K562 (cell line): ENCODE data around the gene NDST1. TPM values are rescaled to one million over a fixed set of nuclear protein-coding genes. Genes with fewer than 3 reads are reported as not detected.

Experiments used
- BDP1 ChIP-seq: IDR thresholded peaks from 3 replicates; pipeline ENCODE4 v1.6.1; 2011; ENCODE audit not compliant: insufficient read length, insufficient read depth
- CCNT2 ChIP-seq: IDR thresholded peaks from 2 replicates; pipeline ENCODE4 v1.6.1; 2011; ENCODE audit warnings: borderline replicate concordance, low read depth, mild to moderate bottlenecking, moderate library complexity, mixed read lengths, low read length; ENCODE audit not compliant: insufficient read length; ENCODE audit errors: extremely low read depth
- EHMT2 ChIP-seq: fragments of 450-650 bp; IDR thresholded peaks from 2 replicates; pipeline ENCODE4 v1.6.1; 2018; ENCODE audit warnings: antibody characterized with exemption
- HDAC3 ChIP-seq: fragments of 450-650 bp; IDR thresholded peaks from 2 replicates; pipeline ENCODE4 v1.6.1; 2018; ENCODE audit warnings: borderline replicate concordance, mild to moderate bottlenecking, moderate library complexity; ENCODE audit not compliant: partially characterized antibody
- HNRNPL ChIP-seq: fragments of 200-400 bp; formaldehyde crosslinking; IDR thresholded peaks from 2 replicates; pipeline ENCODE4 v1.6.1; 2017; ENCODE audit warnings: low read depth, mild to moderate bottlenecking, low read length
- MTA3 ChIP-seq: fragments of 450-650 bp; formaldehyde crosslinking; IDR thresholded peaks from 2 replicates; pipeline ENCODE4 v1.6.1; 2017; ENCODE audit warnings: mild to moderate bottlenecking, borderline replicate concordance
- MYNN ChIP-seq, 2 experiments: sonication (generic); formaldehyde crosslinking in 1 of 2; IDR thresholded peaks; 2 replicates each; pipeline versions ENCODE4 v1.5.0 to v1.6.1; 2016 to 2020; ENCODE audit warnings: antibody characterized with exemption in 1 of 2, missing genetic modification reagents in 1 of 2
- NCOR1 ChIP-seq: fragments of 450-650 bp; IDR thresholded peaks from 2 replicates; pipeline ENCODE4 v1.6.1; 2016; ENCODE audit warnings: mild to moderate bottlenecking, moderate library complexity
- RB1 ChIP-seq: fragments of 450-650 bp; IDR thresholded peaks from 2 replicates; pipeline ENCODE4 v1.6.1; 2017; ENCODE audit warnings: low read depth, mild to moderate bottlenecking
- RBBP5 ChIP-seq: fragments of 200-600 bp; sonication (generic); IDR thresholded peaks from 2 replicates; pipeline ENCODE4 v1.6.1; 2012; ENCODE audit warnings: borderline replicate concordance, mild to moderate bottlenecking, low read length, control low read depth, inconsistent platforms; ENCODE audit not compliant: insufficient read depth, poor library complexity, severe bottlenecking
- RUNX1 ChIP-seq: sonication (generic); IDR thresholded peaks from 2 replicates; pipeline ENCODE4 v1.6.1; 2016; ENCODE audit warnings: antibody characterized with exemption, low read depth
- SMARCE1 ChIP-seq: fragments of 450-650 bp; IDR thresholded peaks from 2 replicates; pipeline ENCODE4 v1.7.1; 2016; ENCODE audit warnings: mild to moderate bottlenecking
- TBL1XR1 ChIP-seq, 2 experiments: IDR thresholded peaks; 2 replicates each; pipeline ENCODE4 v1.6.1; 2012; ENCODE audit warnings: improper control_type of control experiment in 2 of 2, low read length in 2 of 2, mild to moderate bottlenecking in 1 of 2
- TOE1 ChIP-seq, 2 experiments: fragments of 450-650 bp in 1 of 2; sonication (generic) in 1 of 2; formaldehyde crosslinking in 1 of 2; IDR thresholded peaks; 2 replicates each; pipeline versions ENCODE4 v1.7.1 to v1.8.0; 2016 to 2022; ENCODE audit warnings: borderline replicate concordance in 2 of 2, mild to moderate bottlenecking in 2 of 2, antibody characterized with exemption in 1 of 2, inconsistent platforms in 1 of 2, low read depth in 1 of 2, missing genetic modification reagents in 1 of 2, moderate library complexity in 1 of 2
- ZKSCAN8 ChIP-seq: fragments of 200-800 bp; sonication (Bioruptor generic); IDR thresholded peaks from 2 replicates; pipeline ENCODE4 v1.6.1; 2016; ENCODE audit warnings: missing genetic modification characterization, missing compliant biosample characterization
- ZNF175 ChIP-seq: fragments of 200-800 bp; sonication (Bioruptor generic); IDR thresholded peaks from 2 replicates; pipeline ENCODE4 v1.6.1; 2016; ENCODE audit warnings: low read depth, mild to moderate bottlenecking, missing genetic modification characterization, missing compliant biosample characterization
- ZNF764 ChIP-seq: fragments of 250-450 bp; sonication (Bioruptor Pico); IDR thresholded peaks from 2 replicates; pipeline ENCODE4 v1.4.0; 2020; ENCODE audit warnings: low read depth, mild to moderate bottlenecking, moderate library complexity
- polyA plus RNA-seq, 8 experiments: library from polyadenylated mRNA; depleted of rRNA in 4 of 8; stranded (reverse) in 5 of 8; unstranded in 3 of 8; fragments of >200 nt; fragmentation: Nextera tagmentation in 2 of 8; fragmentation: Illumina TruSeq in 1 of 8; extraction: Ambion mirVana in 2 of 8; extraction: Trizol in 1 of 8; gene quantifications; 2 replicates each; pipeline versions ENCODE4 v1.2.1 to v1.2.3, GENCODE V29; 2011 to 2014; ENCODE audit warnings: inconsistent platforms in 1 of 8, missing spikeins in 1 of 8
- total RNA-seq, 7 experiments: library from RNA; depleted of rRNA in 6 of 7; stranded (reverse); fragments of >200 nt in 6 of 7; fragmentation: Illumina TruSeq in 2 of 7; extraction: Trizol in 2 of 7; gene quantifications; 2 replicates each; pipeline versions ENCODE4 v1.2.1 to v1.2.3, GENCODE V29; 2011 to 2021; ENCODE audit warnings: low replicate concordance in 1 of 7
- TF ChIP-seq, protein P1 (sequence below), 2 experiments: fragments of 150-350 bp in 1 of 2; IDR thresholded peaks; 2 replicates each; pipeline ENCODE4 v1.6.1; 2012 to 2016; ENCODE audit warnings: low read depth in 2 of 2, low read length in 2 of 2, mild to moderate bottlenecking in 1 of 2, moderate library complexity in 1 of 2
- TF ChIP-seq, protein P2 (sequence below): sonication (generic); formaldehyde crosslinking; IDR thresholded peaks from 2 replicates; pipeline ENCODE4 v1.9.0; 2022; ENCODE audit warnings: mild to moderate bottlenecking, missing genetic modification reagents
- TF ChIP-seq, protein P3 (sequence below), 2 experiments: IDR thresholded peaks in 1 of 2; conservative IDR thresholded peaks in 1 of 2; 2 replicates each; pipeline ENCODE4 v1.6.1; 2016; ENCODE audit warnings: low read depth in 2 of 2, mild to moderate bottlenecking in 1 of 2, missing compliant biosample characterization in 1 of 2, missing genetic modification characterization in 1 of 2, moderate library complexity in 1 of 2

NDST1 gene
- total and polyA plus RNA-seq, 9 of the 15 experiments (the other 6 are each of a cell fraction or from before 2014, with no cell fraction given): 0.38 to 47.9 (median 9.9) TPM

DNA sequence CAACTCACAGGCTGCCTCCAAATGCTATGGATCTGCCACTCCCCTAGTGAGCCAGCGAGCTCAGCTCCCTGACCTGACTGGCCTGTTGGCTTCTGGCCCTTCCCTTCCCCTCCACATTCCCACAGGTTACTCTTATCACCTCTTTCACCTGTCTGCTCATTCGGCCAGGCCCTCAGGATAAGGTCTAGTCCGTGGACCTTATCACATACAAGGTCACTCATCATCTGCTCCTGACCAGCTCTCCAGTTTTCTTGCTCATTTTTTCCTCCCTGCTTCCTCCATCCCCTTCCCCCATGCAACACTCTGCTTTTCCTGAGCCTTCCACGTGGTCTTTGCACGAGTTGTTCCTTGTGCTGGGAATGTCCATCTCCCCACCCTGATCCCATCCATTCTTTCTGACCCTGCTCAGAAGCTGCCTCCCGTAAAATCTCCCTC is 25.9 kb upstream of the NDST1 start (continued):
- TF ChIP-seq HNRNPL: no peak
- TF ChIP-seq CCNT2: peak; percentile 42
- TF ChIP-seq EHMT2: 0 out of 2 replicates have a peak, but pooled peaks have one; percentile 37
- 0 out of 2 replicates have a peak, but pooled peaks have one; percentile 47 for TF ChIP-seq MTA3
- TF ChIP-seq, protein P1, sequence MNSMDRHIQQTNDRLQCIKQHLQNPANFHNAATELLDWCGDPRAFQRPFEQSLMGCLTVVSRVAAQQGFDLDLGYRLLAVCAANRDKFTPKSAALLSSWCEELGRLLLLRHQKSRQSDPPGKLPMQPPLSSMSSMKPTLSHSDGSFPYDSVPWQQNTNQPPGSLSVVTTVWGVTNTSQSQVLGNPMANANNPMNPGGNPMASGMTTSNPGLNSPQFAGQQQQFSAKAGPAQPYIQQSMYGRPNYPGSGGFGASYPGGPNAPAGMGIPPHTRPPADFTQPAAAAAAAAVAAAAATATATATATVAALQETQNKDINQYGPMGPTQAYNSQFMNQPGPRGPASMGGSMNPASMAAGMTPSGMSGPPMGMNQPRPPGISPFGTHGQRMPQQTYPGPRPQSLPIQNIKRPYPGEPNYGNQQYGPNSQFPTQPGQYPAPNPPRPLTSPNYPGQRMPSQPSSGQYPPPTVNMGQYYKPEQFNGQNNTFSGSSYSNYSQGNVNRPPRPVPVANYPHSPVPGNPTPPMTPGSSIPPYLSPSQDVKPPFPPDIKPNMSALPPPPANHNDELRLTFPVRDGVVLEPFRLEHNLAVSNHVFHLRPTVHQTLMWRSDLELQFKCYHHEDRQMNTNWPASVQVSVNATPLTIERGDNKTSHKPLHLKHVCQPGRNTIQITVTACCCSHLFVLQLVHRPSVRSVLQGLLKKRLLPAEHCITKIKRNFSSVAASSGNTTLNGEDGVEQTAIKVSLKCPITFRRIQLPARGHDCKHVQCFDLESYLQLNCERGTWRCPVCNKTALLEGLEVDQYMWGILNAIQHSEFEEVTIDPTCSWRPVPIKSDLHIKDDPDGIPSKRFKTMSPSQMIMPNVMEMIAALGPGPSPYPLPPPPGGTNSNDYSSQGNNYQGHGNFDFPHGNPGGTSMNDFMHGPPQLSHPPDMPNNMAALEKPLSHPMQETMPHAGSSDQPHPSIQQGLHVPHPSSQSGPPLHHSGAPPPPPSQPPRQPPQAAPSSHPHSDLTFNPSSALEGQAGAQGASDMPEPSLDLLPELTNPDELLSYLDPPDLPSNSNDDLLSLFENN (IDR thresholded peaks at IDR 0.05; ENCODE audit: low read depth in 2 of 2, low read length in 2 of 2): peak in 1 of 2 experiments; percentile 64; a peak in 1 of 4 replicates
- TF ChIP-seq, protein P2, sequence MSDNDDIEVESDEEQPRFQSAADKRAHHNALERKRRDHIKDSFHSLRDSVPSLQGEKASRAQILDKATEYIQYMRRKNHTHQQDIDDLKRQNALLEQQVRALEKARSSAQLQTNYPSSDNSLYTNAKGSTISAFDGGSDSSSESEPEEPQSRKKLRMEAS (CRISPR knock-in tag): peak; percentile 50; the same call in 1 of the 2 replicates
- TF ChIP-seq NCOR1: peak; percentile 95
- peak; percentile 70 for TF ChIP-seq TOE1 (IDR thresholded peaks at IDR 0.05; ENCODE audit: borderline replicate concordance)
- TF ChIP-seq TOE1 (CRISPR knock-in tag; IDR thresholded peaks at IDR 0.05; ENCODE audit: borderline replicate concordance, low read depth): no peak
- peak; percentile 19 for TF ChIP-seq RBBP5
- TF ChIP-seq RB1: no peak
- TF ChIP-seq BDP1: no peak
- TF ChIP-seq RUNX1: 0 out of 2 replicates have a peak, but pooled peaks have one; percentile 48
- TF ChIP-seq ZNF764 (CRISPR knock-in tag): no peak
- TF ChIP-seq SMARCE1: peak; percentile 97
- TF ChIP-seq, protein P3, sequence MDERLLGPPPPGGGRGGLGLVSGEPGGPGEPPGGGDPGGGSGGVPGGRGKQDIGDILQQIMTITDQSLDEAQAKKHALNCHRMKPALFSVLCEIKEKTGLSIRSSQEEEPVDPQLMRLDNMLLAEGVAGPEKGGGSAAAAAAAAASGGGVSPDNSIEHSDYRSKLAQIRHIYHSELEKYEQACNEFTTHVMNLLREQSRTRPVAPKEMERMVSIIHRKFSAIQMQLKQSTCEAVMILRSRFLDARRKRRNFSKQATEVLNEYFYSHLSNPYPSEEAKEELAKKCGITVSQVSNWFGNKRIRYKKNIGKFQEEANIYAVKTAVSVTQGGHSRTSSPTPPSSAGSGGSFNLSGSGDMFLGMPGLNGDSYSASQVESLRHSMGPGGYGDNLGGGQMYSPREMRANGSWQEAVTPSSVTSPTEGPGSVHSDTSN (CRISPR knock-in tag; IDR thresholded peaks at IDR 0.05; ENCODE audit: low read depth): no peak
- TF ChIP-seq, protein P3 (tag; conservative IDR thresholded peaks at IDR 0.05; ENCODE audit: low read depth): 0 out of 2 replicates have a peak, but pooled peaks have one; percentile 15
- TF ChIP-seq ZKSCAN8 (CRISPR knock-in tag): no peak
- TF ChIP-seq TBL1XR1 (IDR thresholded peaks at IDR 0.05; ENCODE audit: low read length in 2 of 2): no peak
- TF ChIP-seq ZNF175 (CRISPR knock-in tag): 0 out of 2 replicates have a peak, but pooled peaks have one; percentile 32
- peak; percentile 49 for TF ChIP-seq HDAC3
- 0 out of 2 replicates have a peak, but pooled peaks have one; percentile 41 for TF ChIP-seq MYNN (IDR thresholded peaks at IDR 0.05)
- no peak for TF ChIP-seq MYNN (CRISPR knock-in tag; IDR thresholded peaks at IDR 0.05)
